ENCODE data around the gene EYA4.
A peak's percentile ranks its signal among the peaks of the same experiment; 100 is the strongest.

Gene EYA4

GRCh38 chr6:133568970-133569889, 328.1 kb downstream of the EYA4 start:
- peak; percentile 26 for DNase-seq (ENCODE audit: low read depth, low spot score)

- no peak for DNase-seq (ENCODE audit: low read depth, low spot score)
Observed at GRCh38 chr6:133571681-133572080, 330.5 kb downstream of the EYA4 start.

- no peak for DNase-seq (ENCODE audit: low read depth, low spot score)
Observed at GRCh38 chr6:133577851-133578250, 336.7 kb downstream of the EYA4 start.

Data from brain pericyte (primary cell).